GM12874 (cell line): ENCODE measurements around the gene LSM7.

Experiments
- TF ChIP-seq, protein P1 (sequence below): IDR thresholded peaks from 2 replicates; pipeline ENCODE4 v1.5.1; 2011; ENCODE audit warnings: low read depth, mild to moderate bottlenecking, control low read depth, low read length, moderate library complexity; ENCODE audit not compliant: insufficient read depth

Gene LSM7

DNA sequence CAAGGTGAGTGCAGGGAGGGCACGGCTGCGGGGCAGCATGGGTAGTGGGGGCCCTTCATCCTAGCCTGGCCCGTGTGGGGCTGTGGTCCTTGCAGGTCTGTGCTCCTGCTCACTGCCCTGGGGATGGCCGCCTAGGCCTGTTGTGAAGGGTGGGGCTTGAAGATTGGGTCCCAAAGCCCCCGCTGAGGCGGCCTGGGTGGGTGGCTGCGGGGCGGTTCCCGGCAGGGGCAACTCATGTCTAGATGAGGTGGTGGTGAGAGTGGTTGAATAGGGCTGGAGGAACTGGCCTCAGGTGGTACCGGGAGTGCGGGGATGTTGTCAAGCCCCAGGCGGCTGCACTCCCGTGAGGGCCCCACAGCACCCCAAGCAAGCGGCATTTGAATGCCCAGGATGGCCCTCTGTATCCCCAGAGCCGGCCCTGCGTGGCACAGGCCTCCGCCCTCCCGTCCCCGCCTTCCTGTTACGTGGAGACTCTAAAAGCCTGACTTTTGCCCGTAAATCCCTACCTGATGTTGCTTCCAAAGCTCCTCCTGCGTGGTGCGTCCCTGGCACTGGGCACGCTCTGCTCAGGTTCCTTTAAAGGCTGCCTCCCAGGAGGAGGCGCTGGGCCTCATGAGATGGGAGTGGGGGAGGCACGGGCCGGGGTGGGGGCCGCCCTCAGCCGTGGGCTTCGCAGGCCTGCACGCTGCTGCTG is 15.1 kb upstream of the LSM7 start:
- TF ChIP-seq, protein P1, sequence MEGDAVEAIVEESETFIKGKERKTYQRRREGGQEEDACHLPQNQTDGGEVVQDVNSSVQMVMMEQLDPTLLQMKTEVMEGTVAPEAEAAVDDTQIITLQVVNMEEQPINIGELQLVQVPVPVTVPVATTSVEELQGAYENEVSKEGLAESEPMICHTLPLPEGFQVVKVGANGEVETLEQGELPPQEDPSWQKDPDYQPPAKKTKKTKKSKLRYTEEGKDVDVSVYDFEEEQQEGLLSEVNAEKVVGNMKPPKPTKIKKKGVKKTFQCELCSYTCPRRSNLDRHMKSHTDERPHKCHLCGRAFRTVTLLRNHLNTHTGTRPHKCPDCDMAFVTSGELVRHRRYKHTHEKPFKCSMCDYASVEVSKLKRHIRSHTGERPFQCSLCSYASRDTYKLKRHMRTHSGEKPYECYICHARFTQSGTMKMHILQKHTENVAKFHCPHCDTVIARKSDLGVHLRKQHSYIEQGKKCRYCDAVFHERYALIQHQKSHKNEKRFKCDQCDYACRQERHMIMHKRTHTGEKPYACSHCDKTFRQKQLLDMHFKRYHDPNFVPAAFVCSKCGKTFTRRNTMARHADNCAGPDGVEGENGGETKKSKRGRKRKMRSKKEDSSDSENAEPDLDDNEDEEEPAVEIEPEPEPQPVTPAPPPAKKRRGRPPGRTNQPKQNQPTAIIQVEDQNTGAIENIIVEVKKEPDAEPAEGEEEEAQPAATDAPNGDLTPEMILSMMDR: no peak

DNA sequence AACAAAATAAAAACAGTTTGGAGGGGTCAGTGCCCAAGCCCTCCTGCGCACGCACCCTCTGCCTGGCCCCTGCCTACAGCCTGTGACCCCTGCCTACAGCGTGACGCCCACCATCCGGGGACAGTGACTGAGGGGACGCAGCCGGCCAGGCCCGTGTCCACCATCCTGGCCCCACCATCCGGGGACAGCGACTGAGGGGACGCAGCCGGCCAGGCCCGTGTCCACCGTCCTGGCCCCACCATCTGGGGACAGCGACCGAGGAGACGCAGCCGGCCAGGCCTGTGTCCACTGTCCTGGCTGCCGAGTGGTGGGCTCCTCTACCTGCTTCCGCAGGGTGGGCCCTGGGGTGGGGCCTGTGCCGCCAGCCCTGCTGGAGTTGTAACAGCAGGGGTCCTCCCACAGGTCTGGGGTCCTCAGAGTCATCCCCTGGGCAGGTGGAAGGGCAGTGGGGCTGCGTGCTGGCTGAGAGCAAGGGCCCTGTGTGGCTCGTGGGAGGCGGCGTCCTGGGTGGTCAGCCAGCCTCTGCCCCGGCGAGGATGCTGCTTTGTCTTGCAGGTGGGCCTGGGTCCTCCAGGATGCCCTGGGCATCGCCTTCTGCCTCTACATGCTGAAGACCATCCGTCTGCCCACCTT is 14.4 kb upstream of the LSM7 start:
- TF ChIP-seq, protein P1: no peak

DNA sequence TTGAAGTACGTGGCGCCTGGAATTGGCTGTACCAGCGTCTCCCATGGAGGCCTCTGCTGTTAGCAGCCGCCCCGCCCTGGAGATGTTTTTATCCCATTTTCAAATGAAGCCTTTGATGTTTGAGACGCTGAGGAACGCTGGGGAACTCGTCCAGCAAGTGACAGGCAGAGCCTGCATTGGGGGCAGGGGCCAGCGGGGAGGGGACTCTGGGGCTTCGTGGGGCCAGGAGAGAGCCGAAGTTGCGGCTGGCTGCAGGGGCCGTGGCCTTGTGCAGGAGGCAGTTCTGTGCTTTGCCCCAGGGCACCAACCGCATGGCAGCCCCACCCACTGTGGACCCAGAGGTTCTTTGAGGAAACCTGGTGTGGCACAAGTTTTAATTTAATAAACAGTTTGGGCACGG is 13.6 kb upstream of the LSM7 start:
- TF ChIP-seq, protein P1: no peak

DNA sequence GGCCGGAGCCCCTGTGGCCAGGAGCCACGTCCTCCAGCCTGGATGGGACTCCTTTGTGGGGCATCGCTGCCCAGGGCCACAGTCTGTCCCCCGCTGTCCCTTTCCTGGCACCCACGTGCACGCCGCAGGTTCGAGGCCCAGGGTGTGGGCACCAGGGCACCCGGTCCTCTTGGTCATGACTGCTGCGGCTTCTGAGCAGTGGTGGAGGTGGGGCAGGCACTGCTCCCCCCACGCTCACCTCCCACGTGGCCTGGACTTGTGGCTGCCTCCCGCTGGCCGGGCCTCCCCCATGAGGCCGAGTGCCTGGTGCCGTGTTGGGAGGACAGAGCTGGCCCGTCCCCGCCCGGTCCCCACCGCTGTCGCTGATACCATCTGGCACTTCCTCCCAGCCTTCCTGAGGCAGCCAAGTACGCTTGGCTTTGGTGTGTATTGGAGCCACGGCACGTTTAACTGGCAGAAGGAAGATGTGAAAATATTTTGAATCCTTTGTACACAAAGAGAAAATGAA is 12.9 kb upstream of the LSM7 start:
- TF ChIP-seq, protein P1: no peak

DNA sequence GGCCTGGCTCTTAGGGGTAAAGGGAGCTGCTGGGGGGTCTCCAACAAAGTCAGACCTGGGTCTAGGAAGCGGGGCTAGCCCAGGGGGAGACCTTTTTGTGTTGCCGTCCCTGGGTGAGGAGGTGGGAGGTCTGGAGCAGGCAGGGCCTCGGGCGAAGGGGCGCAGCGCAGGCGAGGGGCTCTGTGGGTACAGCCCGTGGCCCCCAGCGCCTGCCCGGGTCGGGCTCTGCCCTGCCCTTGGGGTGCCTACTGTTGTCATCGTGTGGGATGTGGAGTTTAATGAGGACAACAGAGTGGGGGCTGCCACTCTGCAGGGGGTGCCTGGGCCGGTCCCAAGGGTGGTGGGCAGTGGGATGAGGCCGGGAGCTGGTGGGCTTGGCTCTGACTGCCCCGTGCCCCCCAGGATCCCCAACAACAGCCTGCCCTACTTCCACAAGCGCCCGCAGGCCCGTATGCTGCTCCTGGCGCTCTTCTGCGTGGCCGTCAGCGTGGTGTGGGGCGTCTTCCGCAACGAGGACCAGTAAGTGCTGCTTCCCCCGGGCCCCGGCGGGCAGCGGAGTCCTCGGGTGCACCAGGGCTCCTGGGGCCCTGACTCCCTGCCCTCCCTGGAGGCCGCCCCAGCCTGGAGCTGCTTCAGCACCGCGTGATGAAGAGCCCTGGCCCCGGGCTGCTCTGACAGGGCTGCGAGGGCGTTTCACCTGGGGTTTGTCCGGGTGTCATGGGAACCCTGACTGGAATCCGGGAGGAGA is 12.3 kb upstream of the LSM7 start:
- TF ChIP-seq, protein P1: no peak

DNA sequence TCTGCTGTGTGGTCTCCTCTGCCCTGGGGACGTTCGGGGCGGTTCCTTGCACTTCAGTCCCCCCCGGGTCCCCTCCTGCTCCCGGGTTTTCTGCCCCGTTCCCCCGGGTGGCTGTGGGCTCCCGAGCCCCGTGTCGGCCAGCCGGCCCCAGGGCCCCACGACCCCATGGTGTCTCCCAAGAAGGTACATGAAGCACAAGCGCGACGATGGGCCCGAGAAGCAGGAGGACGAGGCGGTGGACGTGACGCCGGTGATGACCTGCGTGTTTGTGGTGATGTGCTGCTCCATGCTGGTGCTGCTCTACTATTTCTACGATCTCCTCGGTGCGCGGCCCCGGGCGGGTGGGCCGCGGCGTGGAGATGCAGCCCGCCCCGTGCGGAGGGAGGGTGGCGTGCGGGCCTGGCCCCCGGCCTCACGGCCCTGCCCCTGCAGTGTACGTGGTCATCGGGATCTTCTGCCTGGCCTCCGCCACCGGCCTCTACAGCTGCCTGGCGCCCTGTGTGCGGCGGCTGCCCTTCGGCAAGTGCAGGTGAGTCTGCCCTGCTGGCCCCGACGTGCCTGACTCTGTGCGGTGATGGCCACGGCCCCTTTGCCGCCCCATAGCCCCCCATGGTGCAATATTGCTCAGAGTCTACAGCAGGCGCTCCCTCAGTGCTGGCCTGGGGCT is 11.4 kb upstream of the LSM7 start:
- TF ChIP-seq, protein P1: no peak
